HL-60 (cell line): ENCODE data around the gene ELAVL4.

Experiments used
- DNase-seq, 2 experiments: peaks; one replicate each; pipeline ENCODE4 v3.0.0-alpha.2; 2010 to 2020; ENCODE audit warnings: low read depth in 1 of 2, low spot score in 1 of 2
- H3K27ac ChIP-seq: fragments of 250-450 bp; sonication (Bioruptor Pico); replicated peaks from 2 replicates; pipeline ENCODE4 v1.5.1; 2020; ENCODE audit warnings: mild to moderate bottlenecking, moderate library complexity
- H3K27me3 ChIP-seq: fragments of 250-450 bp; sonication (Bioruptor Pico); 2 replicates; pipeline ENCODE4 v1.5.1; 2021; ENCODE audit warnings: mild to moderate bottlenecking, moderate library complexity; ENCODE audit not compliant: insufficient read depth, poor library complexity, severe bottlenecking
- H3K4me3 ChIP-seq: replicated peaks from 2 replicates; pipeline ENCODE4 v1.5.1; 2011; ENCODE audit warnings: mild to moderate bottlenecking, control low read depth, low read length; ENCODE audit not compliant: insufficient read depth
- GABPA ChIP-seq: IDR thresholded peaks from 2 replicates; pipeline ENCODE4 v1.6.1; 2012; ENCODE audit warnings: low read depth
- POLR2AphosphoS5 ChIP-seq: IDR thresholded peaks from 2 replicates; pipeline ENCODE4 v1.6.1; 2012; ENCODE audit warnings: low read depth
- SPI1 ChIP-seq: IDR thresholded peaks from 2 replicates; pipeline ENCODE4 v1.6.1; 2012; ENCODE audit warnings: low read depth, mild to moderate bottlenecking, borderline replicate concordance
- long read RNA-seq: library from polyadenylated mRNA; unstranded; transcript quantifications from one replicate; pipeline ENCODE4 v2.0.0, GENCODE V29; 2020
- TF ChIP-seq, protein P1 (sequence below): IDR thresholded peaks from one replicate; pipeline ENCODE4 v1.5.1; 2011; ENCODE audit warnings: low read length, control low read depth, inconsistent platforms; ENCODE audit not compliant: insufficient read depth
- TF ChIP-seq, protein P2 (sequence below): IDR thresholded peaks from 2 replicates; pipeline ENCODE4 v1.6.1; 2012; ENCODE audit warnings: low read depth; ENCODE audit not compliant: insufficient replicate concordance

Gene ELAVL4
- long read RNA-seq: 0 reads

DNA sequence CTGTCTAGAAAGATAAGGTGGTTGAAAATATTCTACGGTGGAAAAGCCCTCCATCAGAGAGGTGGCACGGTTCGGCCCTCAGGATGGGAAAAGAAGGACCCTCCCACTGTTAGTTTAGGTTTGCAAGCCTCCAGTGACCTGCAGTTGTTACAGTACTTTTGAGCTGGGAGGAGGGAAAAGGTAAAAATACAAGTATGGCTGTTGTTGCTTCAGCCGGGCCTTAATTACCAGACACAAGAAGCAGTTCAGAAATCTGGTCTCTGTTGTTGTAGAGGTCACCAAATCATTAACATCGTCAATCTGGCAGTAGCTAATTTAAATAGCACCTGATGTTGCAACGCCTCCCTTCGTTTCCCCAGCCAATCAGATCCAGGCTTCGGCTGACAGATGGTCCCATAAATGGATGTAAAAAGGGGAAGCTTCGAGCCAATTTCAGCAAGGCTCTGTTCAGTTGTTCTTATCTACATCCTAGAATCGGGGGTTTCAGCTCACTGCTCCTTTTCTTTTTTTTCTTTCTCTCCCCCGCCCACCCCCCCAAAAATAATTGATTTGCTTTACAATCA, at the start of gene ELAVL4:
Gene ELAVL4, plus strand, starts transcription at position 424 of the 563 bp plus-strand sequence. CDS start 270 bp downstream, outside the sequence.
- Histone ChIP-seq H3K4me3 (no peak within 1 kb of the TSS), H3K27me3 (peaks cover 13% of the 10 kb centered on the region), H3K27ac (no peak within 1 kb of the TSS)
- DNase-seq: peak in 1 of 2 experiments; percentile 5
- TF ChIP-seq GABPA (no peak), SPI1 (no peak), POLR2AphosphoS5 (no peak)

DNA sequence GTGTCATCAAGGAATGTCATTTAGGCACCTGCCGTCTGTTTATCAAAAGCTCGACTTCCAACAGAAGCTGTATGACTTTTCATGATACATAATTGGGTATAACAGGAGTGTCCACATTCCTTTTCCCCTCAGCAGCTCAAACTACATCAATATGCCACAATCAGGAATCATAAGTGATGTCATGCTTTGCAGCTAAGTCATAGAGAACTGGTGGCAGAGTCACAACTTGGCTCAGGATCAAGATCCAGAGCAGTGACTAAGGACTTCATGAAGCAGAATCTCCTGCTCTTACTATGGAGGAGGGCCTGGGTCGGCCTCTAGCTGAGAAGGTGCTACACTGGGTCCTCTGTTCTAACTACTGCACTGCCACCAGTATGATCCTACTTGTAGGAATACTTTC, 48.4 kb upstream of the ELAVL4 start:
- no peak for DNase-seq
- Histone ChIP-seq H3K27ac (no peak overlapping the region), H3K4me3 (no peak overlapping the region), H3K27me3 (no peaks in the 10 kb centered on the region)
- TF ChIP-seq, protein P1, sequence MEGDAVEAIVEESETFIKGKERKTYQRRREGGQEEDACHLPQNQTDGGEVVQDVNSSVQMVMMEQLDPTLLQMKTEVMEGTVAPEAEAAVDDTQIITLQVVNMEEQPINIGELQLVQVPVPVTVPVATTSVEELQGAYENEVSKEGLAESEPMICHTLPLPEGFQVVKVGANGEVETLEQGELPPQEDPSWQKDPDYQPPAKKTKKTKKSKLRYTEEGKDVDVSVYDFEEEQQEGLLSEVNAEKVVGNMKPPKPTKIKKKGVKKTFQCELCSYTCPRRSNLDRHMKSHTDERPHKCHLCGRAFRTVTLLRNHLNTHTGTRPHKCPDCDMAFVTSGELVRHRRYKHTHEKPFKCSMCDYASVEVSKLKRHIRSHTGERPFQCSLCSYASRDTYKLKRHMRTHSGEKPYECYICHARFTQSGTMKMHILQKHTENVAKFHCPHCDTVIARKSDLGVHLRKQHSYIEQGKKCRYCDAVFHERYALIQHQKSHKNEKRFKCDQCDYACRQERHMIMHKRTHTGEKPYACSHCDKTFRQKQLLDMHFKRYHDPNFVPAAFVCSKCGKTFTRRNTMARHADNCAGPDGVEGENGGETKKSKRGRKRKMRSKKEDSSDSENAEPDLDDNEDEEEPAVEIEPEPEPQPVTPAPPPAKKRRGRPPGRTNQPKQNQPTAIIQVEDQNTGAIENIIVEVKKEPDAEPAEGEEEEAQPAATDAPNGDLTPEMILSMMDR: no peak
- no peak for TF ChIP-seq GABPA
- TF ChIP-seq, protein P2, sequence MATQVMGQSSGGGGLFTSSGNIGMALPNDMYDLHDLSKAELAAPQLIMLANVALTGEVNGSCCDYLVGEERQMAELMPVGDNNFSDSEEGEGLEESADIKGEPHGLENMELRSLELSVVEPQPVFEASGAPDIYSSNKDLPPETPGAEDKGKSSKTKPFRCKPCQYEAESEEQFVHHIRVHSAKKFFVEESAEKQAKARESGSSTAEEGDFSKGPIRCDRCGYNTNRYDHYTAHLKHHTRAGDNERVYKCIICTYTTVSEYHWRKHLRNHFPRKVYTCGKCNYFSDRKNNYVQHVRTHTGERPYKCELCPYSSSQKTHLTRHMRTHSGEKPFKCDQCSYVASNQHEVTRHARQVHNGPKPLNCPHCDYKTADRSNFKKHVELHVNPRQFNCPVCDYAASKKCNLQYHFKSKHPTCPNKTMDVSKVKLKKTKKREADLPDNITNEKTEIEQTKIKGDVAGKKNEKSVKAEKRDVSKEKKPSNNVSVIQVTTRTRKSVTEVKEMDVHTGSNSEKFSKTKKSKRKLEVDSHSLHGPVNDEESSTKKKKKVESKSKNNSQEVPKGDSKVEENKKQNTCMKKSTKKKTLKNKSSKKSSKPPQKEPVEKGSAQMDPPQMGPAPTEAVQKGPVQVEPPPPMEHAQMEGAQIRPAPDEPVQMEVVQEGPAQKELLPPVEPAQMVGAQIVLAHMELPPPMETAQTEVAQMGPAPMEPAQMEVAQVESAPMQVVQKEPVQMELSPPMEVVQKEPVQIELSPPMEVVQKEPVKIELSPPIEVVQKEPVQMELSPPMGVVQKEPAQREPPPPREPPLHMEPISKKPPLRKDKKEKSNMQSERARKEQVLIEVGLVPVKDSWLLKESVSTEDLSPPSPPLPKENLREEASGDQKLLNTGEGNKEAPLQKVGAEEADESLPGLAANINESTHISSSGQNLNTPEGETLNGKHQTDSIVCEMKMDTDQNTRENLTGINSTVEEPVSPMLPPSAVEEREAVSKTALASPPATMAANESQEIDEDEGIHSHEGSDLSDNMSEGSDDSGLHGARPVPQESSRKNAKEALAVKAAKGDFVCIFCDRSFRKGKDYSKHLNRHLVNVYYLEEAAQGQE: no peak

DNA sequence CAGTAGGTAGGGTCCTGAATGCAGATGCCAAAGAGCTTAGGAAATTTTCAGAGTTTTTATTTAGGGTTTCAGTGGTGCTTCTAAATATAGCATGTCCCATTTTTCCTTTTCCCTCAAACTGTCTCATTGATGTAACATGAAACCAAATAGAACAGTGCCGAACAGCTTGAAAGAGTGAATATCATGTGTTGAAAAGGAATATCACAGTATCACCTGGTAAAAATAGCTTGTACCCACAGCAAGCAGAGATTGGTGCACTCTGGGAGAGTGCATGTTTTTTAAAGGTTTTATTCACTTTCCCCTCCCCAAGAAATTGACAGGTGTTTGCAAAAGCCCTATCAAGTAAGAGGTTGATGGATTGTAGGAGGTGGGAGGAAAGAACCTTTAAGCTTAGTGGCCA, 41.9 kb upstream of the ELAVL4 start:
- Histone ChIP-seq H3K4me3 (no peak overlapping the region), H3K27me3 (no peaks in the 10 kb centered on the region), H3K27ac (no peak overlapping the region)
- DNase-seq: no peak
- TF ChIP-seq, protein P2: no peak
- TF ChIP-seq SPI1: no peak
- no peak for TF ChIP-seq POLR2AphosphoS5
- no peak for TF ChIP-seq GABPA
- TF ChIP-seq, protein P1: no peak

DNA sequence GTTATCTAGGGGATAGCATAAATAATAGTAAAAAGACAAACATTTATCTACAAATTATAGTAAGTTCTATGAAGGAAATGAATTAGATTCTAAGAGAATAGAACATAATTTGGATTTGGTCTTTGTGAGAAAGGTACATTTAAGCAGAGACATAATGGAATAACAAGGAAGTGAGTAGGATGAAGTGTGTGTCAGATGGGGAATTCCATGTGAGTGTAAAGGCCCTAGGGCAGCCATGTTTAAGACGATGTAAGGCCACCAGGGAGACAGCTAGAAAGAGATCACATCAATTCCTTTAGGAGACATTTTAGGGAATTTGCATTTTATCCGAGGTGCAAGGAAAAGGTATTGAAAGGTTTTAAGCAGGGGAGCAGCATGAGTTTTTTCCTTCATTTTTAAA, 33.8 kb upstream of the ELAVL4 start:
- no peaks in the 10 kb centered on the region for H3K27me3 ChIP-seq
- TF ChIP-seq POLR2AphosphoS5 (no peak), SPI1 (no peak), GABPA (no peak)
- TF ChIP-seq, protein P2: no peak
- TF ChIP-seq, protein P1: no peak
- H3K27ac ChIP-seq: no peak overlapping the region
- DNase-seq: no peak
- H3K4me3 ChIP-seq: no peak overlapping the region
